K562 (cell line): ENCODE measurements around the gene ZNF549. TPM values are rescaled to one million over a fixed set of nuclear protein-coding genes. Genes with fewer than 3 reads are reported as not detected.

ENCODE experiments used
- ATF2 ChIP-seq: sonication (generic); formaldehyde crosslinking; IDR thresholded peaks from 2 replicates; pipeline ENCODE4 v1.8.1; 2022; ENCODE audit warnings: missing genetic modification reagents
- CREM ChIP-seq: IDR thresholded peaks from 2 replicates; pipeline ENCODE4 v1.6.1; 2014; ENCODE audit warnings: antibody characterized with exemption, low read depth
- CTCF ChIP-seq, 3 experiments: IDR thresholded peaks in 2 of 3; conservative IDR thresholded peaks in 1 of 3; 2 replicates each; pipeline ENCODE4 v1.5.1; 2011 to 2012; ENCODE audit warnings: low read length in 3 of 3, mild to moderate bottlenecking in 3 of 3, control low read depth in 2 of 3, improper control_type of control experiment in 1 of 3, inconsistent platforms in 1 of 3, low read depth in 1 of 3, mixed read lengths in 1 of 3, moderate library complexity in 1 of 3; ENCODE audit not compliant: insufficient read depth in 2 of 3
- GTF2B ChIP-seq: IDR thresholded peaks from 2 replicates; pipeline ENCODE4 v1.6.1; 2011; ENCODE audit not compliant: insufficient read length; ENCODE audit errors: extremely low read depth
- HMGXB4 ChIP-seq: sonication (generic); formaldehyde crosslinking; IDR thresholded peaks from 2 replicates; pipeline ENCODE4 v1.8.1; 2023; ENCODE audit warnings: mild to moderate bottlenecking, missing genetic modification reagents
- HOMEZ ChIP-seq: fragments of 250-450 bp; sonication (Bioruptor Pico); IDR thresholded peaks from 2 replicates; pipeline ENCODE4 v1.4.0; 2020; ENCODE audit warnings: mild to moderate bottlenecking, moderate library complexity
- KAT2B ChIP-seq: IDR thresholded peaks from one replicate; pipeline ENCODE4 v1.6.1; 2012; ENCODE audit warnings: low read depth, mild to moderate bottlenecking, control low read depth, inconsistent platforms, low read length, moderate library complexity
- KDM1A ChIP-seq, 2 experiments: fragments of 450-650 bp; IDR thresholded peaks; 2 replicates each; pipeline ENCODE4 v1.6.1; 2016; ENCODE audit warnings: mild to moderate bottlenecking in 2 of 2
- KLF13 ChIP-seq: fragments of 450-650 bp; IDR thresholded peaks from 2 replicates; pipeline ENCODE4 v1.6.1; 2016; ENCODE audit warnings: missing genetic modification characterization, low read depth, mild to moderate bottlenecking, missing compliant biosample characterization, moderate library complexity, borderline replicate concordance
- LARP7 ChIP-seq: fragments of 450-650 bp; IDR thresholded peaks from 2 replicates; pipeline ENCODE4 v1.6.1; 2016
- MECOM ChIP-seq: fragments of 250-450 bp; sonication (Bioruptor Pico); IDR thresholded peaks from 2 replicates; pipeline ENCODE4 v1.8.0; 2022; ENCODE audit warnings: inconsistent platforms
- MEIS2 ChIP-seq: fragments of 450-650 bp; IDR thresholded peaks from 2 replicates; pipeline ENCODE4 v1.6.1; 2014; ENCODE audit warnings: mild to moderate bottlenecking; ENCODE audit not compliant: partially characterized antibody
- NELFE ChIP-seq: IDR thresholded peaks from 2 replicates; pipeline ENCODE4 v1.6.1; 2011; ENCODE audit warnings: mild to moderate bottlenecking; ENCODE audit not compliant: insufficient read depth, insufficient read length
- POLR2G ChIP-seq: fragments of 200-400 bp; formaldehyde crosslinking; IDR thresholded peaks from 2 replicates; pipeline ENCODE4 v1.6.1; 2017; ENCODE audit warnings: low read depth, mild to moderate bottlenecking, antibody characterized with exemption, low read length, moderate library complexity
- PPARD ChIP-seq: fragments of 250-450 bp; sonication (Bioruptor Pico); IDR thresholded peaks from 2 replicates; pipeline ENCODE4 v1.8.0; 2022; ENCODE audit warnings: inconsistent platforms, mild to moderate bottlenecking, moderate library complexity
- TAF15 ChIP-seq: fragments of 200-400 bp; formaldehyde crosslinking; IDR thresholded peaks from 2 replicates; pipeline ENCODE4 v1.6.1; 2017; ENCODE audit warnings: mild to moderate bottlenecking, low read depth, low read length, moderate library complexity
- ZBTB5 ChIP-seq: fragments of 450-650 bp; IDR thresholded peaks from 2 replicates; pipeline ENCODE4 v1.6.1; 2017; ENCODE audit warnings: antibody characterized with exemption
- ZFX ChIP-seq: sonication (generic); formaldehyde crosslinking; IDR thresholded peaks from 2 replicates; pipeline ENCODE4 v1.8.0; 2022; ENCODE audit warnings: mild to moderate bottlenecking, missing genetic modification reagents, moderate library complexity
- ZNF445 ChIP-seq: fragments of 250-450 bp; sonication (Bioruptor Pico); IDR thresholded peaks from 2 replicates; pipeline ENCODE4 v1.4.0; 2020; ENCODE audit warnings: low read depth, mild to moderate bottlenecking, moderate library complexity
- polyA plus RNA-seq, 8 experiments: library from polyadenylated mRNA; depleted of rRNA in 4 of 8; stranded (reverse) in 5 of 8; unstranded in 3 of 8; fragments of >200 nt; fragmentation: Nextera tagmentation in 2 of 8; fragmentation: Illumina TruSeq in 1 of 8; extraction: Ambion mirVana in 2 of 8; extraction: Trizol in 1 of 8; gene quantifications; 2 replicates each; pipeline versions ENCODE4 v1.2.1 to v1.2.3, GENCODE V29; 2011 to 2014; ENCODE audit warnings: inconsistent platforms in 1 of 8, missing spikeins in 1 of 8
- total RNA-seq, 7 experiments: library from RNA; depleted of rRNA in 6 of 7; stranded (reverse); fragments of >200 nt in 6 of 7; fragmentation: Illumina TruSeq in 2 of 7; extraction: Trizol in 2 of 7; gene quantifications; 2 replicates each; pipeline versions ENCODE4 v1.2.1 to v1.2.3, GENCODE V29; 2011 to 2021; ENCODE audit warnings: low replicate concordance in 1 of 7

Gene ZNF549
- total and polyA plus RNA-seq, 9 of the 15 experiments (the other 6 are each of a cell fraction or from before 2014, with no cell fraction given), result 0.03 to 0.68 (median 0.25) TPM

- TF ChIP-seq ZBTB5 (peak; percentile 63; the same call in 1 of the 2 replicates), HMGXB4 (CRISPR knock-in tag) (no peak), POLR2G (peak; percentile 79), KAT2B (no peak), LARP7 (no peak), HOMEZ (CRISPR knock-in tag) (no peak), KDM1A (IDR thresholded peaks at IDR 0.05) (no peak), ZFX (CRISPR knock-in tag) (0 out of 2 replicates have a peak, but pooled peaks have one; percentile 23), ATF2 (CRISPR knock-in tag) (no peak), GTF2B (no peak), PPARD (CRISPR knock-in tag) (no peak), MEIS2 (peak; percentile 26), CREM (peak; percentile 69), MECOM (no peak), NELFE (no peak), KLF13 (tag) (no peak), CTCF (IDR thresholded peaks at IDR 0.05 in 2 of 3, conservative IDR thresholded peaks at IDR 0.05 in 1 of 3; ENCODE audit: insufficient read depth in 2 of 3, low read depth in 1 of 3, low read length in 3 of 3) (no peak), TAF15 (no peak), ZNF445 (CRISPR knock-in tag) (no peak)
Observed at GRCh38 chr19:57599761-57600383, 72.7 kb downstream of the ZNF549 start, which contains the start of gene ZNF530 (continued).
